Liver (tissue), 9 donors: ENCODE results near the gene E2F7. TPM values are rescaled to one million over a fixed set of nuclear protein-coding genes. Genes with fewer than 3 reads are reported as not detected.
"Not testable (repeated sequence)": the region's sequence is repeated elsewhere in the genome, so short reads cannot be mapped to it uniquely, and the experiment has no call there.

Experiments used
- DNase-seq: peaks from one replicate; pipeline ENCODE4 v3.0.0-alpha.2; 2017; ENCODE audit warnings: low spot score
- H3K27ac ChIP-seq, 2 donors: one replicate each; pipeline ENCODE4 v1.7.0; 2013; ENCODE audit warnings: inconsistent platforms in 2 of 2, low read length in 2 of 2, control low read depth in 1 of 2, low read depth in 1 of 2, mild to moderate bottlenecking in 1 of 2
- H3K27me3 ChIP-seq, 4 donors: one replicate each; pipeline versions ENCODE4 v1.6.1 to v1.7.0; 2013; ENCODE audit warnings: low read length in 3 of 4, inconsistent platforms in 1 of 4, mild to moderate bottlenecking in 1 of 4, moderate library complexity in 1 of 4; ENCODE audit not compliant: control insufficient read depth in 4 of 4, insufficient read depth in 4 of 4
- H3K36me3 ChIP-seq, 4 donors: one replicate each; pipeline versions ENCODE4 v1.6.1 to v1.7.0; 2013; ENCODE audit warnings: low read length in 3 of 4, mild to moderate bottlenecking in 3 of 4, low read depth in 1 of 4, moderate library complexity in 1 of 4; ENCODE audit not compliant: control insufficient read depth in 4 of 4, insufficient read depth in 3 of 4
- H3K4me1 ChIP-seq, 4 donors: one replicate each; pipeline versions ENCODE4 v1.6.1 to v1.7.0; 2013; ENCODE audit warnings: low read length in 3 of 4, mild to moderate bottlenecking in 3 of 4, moderate library complexity in 1 of 4; ENCODE audit not compliant: control insufficient read depth in 4 of 4, insufficient read depth in 4 of 4
- H3K4me3 ChIP-seq, 3 donors: one replicate each; pipeline versions ENCODE4 v1.6.1 to v1.7.0; 2013; ENCODE audit warnings: low read length in 3 of 3, control low read depth in 1 of 3, low read depth in 1 of 3, mild to moderate bottlenecking in 1 of 3
- H3K9ac ChIP-seq, 2 donors: one replicate each; pipeline ENCODE4 v1.7.0; 2013; ENCODE audit warnings: low read length in 2 of 2, mild to moderate bottlenecking in 2 of 2, moderate library complexity in 2 of 2, control low read depth in 1 of 2, low read depth in 1 of 2
- H3K9me3 ChIP-seq, 4 donors: one replicate each; pipeline versions ENCODE4 v1.6.1 to v1.7.0; 2013; ENCODE audit warnings: low read length in 3 of 4; ENCODE audit not compliant: control insufficient read depth in 4 of 4
- EGR1 ChIP-seq, 2 donors: IDR thresholded peaks; 2 replicates each; pipeline ENCODE4 v1.6.1; 2016 to 2018; ENCODE audit warnings: antibody characterized with exemption in 2 of 2, low read depth in 2 of 2
- FOXA2 ChIP-seq: IDR thresholded peaks from 2 replicates; pipeline ENCODE4 v1.6.1; 2016; ENCODE audit warnings: antibody characterized with exemption
- HNF4G ChIP-seq: IDR thresholded peaks from 2 replicates; pipeline ENCODE4 v1.6.1; 2016; ENCODE audit warnings: antibody characterized with exemption
- JUND ChIP-seq, 2 donors: IDR thresholded peaks; 2 replicates each; pipeline ENCODE4 v1.6.1; 2016; ENCODE audit warnings: antibody characterized with exemption in 2 of 2
- NR2F2 ChIP-seq: IDR thresholded peaks from 2 replicates; pipeline ENCODE4 v1.6.1; 2016; ENCODE audit warnings: antibody characterized with exemption
- RAD21 ChIP-seq, 2 donors: IDR thresholded peaks; 2 replicates each; pipeline ENCODE4 v1.6.1; 2016; ENCODE audit warnings: antibody characterized with exemption in 2 of 2, mild to moderate bottlenecking in 2 of 2
- RXRA ChIP-seq, 2 donors: IDR thresholded peaks; 2 replicates each; pipeline ENCODE4 v1.6.1; 2017 to 2018; ENCODE audit warnings: antibody characterized with exemption in 2 of 2, mild to moderate bottlenecking in 1 of 2
- TAF1 ChIP-seq: conservative IDR thresholded peaks from 2 replicates; pipeline ENCODE4 v1.6.1; 2016; ENCODE audit warnings: antibody characterized with exemption, mild to moderate bottlenecking
- YY1 ChIP-seq: IDR thresholded peaks from 2 replicates; pipeline ENCODE4 v1.6.1; 2016; ENCODE audit warnings: antibody characterized with exemption, mild to moderate bottlenecking
- WGBS: extraction: QIAGEN DNeasy Blood & Tissue Kit; methylation state at CpG from one replicate; pipeline ENCODE4 v1.1.7; 2013; 5-methylcytosine and 5-hydroxymethylcytosine counted together
- polyA plus RNA-seq, 2 donors: library from polyadenylated mRNA; stranded (reverse) in 1 of 2; unstranded in 1 of 2; fragments of 200-250 nt in 1 of 2; fragments of >200 nt in 1 of 2; fragmentation: Nextera tagmentation in 1 of 2; extraction: Ambion mirVana in 1 of 2; gene quantifications; one replicate each; pipeline versions ENCODE4 v1.2.1 to v1.2.3, GENCODE V29; 2013 to 2015
- total RNA-seq, 2 donors: library from RNA; depleted of rRNA; stranded (reverse); fragments of >200 nt; gene quantifications; one replicate each; pipeline ENCODE4 v1.2.3, GENCODE V29; 2014
- TF ChIP-seq, protein P1 (sequence below): IDR thresholded peaks from 2 replicates; pipeline ENCODE4 v1.6.1; 2016; ENCODE audit warnings: antibody characterized with exemption
- TF ChIP-seq, protein P2 (sequence below): IDR thresholded peaks from 2 replicates; pipeline ENCODE4 v1.6.1; 2016; ENCODE audit warnings: antibody characterized with exemption
- TF ChIP-seq, protein P3 (sequence below): IDR thresholded peaks from 2 replicates; pipeline ENCODE4 v1.6.1; 2016; ENCODE audit warnings: antibody characterized with exemption
- donor health status: healthy.
- donor health status: healthy.
- donor health status: healthy.
- donor health status: healthy.
- donor health status: healthy.

Gene E2F7
- total and polyA plus RNA-seq, 4 donors = 0.13 to 5.8 (median 0.17) TPM; not detected in 1

DNA sequence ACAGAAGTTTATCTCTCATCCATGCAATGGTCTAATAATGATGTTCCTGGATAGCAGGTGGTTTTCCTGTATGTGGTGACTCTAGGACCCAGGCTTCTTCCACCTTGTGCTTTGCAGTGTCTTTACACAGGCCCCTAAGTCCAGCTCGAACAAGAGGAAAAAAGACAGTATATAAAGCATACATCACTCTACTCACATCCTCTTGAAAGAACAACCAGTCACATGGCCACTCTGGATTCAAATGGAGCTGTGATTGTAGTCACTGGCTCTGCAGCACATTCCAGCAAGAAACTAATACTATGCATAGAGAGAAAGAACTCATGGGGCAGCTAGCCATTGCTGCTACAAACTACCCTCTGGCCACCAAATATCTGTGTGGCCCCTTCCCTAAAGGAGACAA, 11.5 kb upstream of the E2F7 start:
- no peak for DNase-seq
- peaks cover 0 to 3% (median under 1%) of the 10 kb centered on the region in 4 donors for H3K27me3 ChIP-seq
- no peaks in the 10 kb centered on the region for H3K36me3 ChIP-seq
- no peak overlapping the region for H3K27ac ChIP-seq
- WGBS = 40% methylated on average over 1 of the region's 1 CpG
- TF ChIP-seq EGR1 (IDR thresholded peaks at IDR 0.05; ENCODE audit: low read depth in 2 of 2) (no peak), FOXA2 (no peak), TAF1 (no peak), YY1 (no peak), HNF4G (no peak)
- TF ChIP-seq, protein P1, sequence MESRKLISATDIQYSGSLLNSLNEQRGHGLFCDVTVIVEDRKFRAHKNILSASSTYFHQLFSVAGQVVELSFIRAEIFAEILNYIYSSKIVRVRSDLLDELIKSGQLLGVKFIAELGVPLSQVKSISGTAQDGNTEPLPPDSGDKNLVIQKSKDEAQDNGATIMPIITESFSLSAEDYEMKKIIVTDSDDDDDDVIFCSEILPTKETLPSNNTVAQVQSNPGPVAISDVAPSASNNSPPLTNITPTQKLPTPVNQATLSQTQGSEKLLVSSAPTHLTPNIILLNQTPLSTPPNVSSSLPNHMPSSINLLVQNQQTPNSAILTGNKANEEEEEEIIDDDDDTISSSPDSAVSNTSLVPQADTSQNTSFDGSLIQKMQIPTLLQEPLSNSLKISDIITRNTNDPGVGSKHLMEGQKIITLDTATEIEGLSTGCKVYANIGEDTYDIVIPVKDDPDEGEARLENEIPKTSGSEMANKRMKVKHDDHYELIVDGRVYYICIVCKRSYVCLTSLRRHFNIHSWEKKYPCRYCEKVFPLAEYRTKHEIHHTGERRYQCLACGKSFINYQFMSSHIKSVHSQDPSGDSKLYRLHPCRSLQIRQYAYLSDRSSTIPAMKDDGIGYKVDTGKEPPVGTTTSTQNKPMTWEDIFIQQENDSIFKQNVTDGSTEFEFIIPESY = no peak
- TF ChIP-seq, protein P2, sequence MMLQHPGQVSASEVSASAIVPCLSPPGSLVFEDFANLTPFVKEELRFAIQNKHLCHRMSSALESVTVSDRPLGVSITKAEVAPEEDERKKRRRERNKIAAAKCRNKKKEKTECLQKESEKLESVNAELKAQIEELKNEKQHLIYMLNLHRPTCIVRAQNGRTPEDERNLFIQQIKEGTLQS = no peak
- peaks cover 0 to 3% (median 0%) of the 10 kb centered on the region in 4 donors for H3K9me3 ChIP-seq
- H3K4me1 ChIP-seq = no peaks in the 10 kb centered on the region
- H3K9ac ChIP-seq = no peak overlapping the region
- no peak overlapping the region for H3K4me3 ChIP-seq

DNA sequence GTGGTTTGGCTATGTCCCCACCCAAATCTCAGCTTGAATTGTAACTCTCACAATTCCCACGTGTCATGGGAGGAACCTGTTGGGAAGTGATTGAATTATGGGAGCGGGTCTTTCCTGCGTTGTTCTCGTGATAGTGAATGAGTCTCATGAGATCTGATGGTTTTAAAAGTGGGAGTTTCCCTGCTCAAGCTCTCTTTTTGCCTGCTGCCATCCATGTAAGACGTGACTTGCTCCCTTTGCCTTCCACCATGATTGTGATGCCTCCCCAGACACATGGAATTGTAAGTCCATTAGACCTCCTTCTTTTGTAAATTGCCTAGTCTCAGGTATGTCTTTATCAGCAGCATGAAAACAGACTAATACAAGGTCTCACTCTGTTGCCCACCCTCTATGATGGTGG, 8.5 kb upstream of the E2F7 start:
- not testable (repeated sequence) for DNase-seq, H3K27me3 ChIP-seq, H3K27ac ChIP-seq, H3K36me3 ChIP-seq, H3K4me3 ChIP-seq, H3K4me1 ChIP-seq, H3K9me3 ChIP-seq, H3K9ac ChIP-seq
- WGBS = 84% methylated on average over 5 of the region's 5 CpGs

DNA sequence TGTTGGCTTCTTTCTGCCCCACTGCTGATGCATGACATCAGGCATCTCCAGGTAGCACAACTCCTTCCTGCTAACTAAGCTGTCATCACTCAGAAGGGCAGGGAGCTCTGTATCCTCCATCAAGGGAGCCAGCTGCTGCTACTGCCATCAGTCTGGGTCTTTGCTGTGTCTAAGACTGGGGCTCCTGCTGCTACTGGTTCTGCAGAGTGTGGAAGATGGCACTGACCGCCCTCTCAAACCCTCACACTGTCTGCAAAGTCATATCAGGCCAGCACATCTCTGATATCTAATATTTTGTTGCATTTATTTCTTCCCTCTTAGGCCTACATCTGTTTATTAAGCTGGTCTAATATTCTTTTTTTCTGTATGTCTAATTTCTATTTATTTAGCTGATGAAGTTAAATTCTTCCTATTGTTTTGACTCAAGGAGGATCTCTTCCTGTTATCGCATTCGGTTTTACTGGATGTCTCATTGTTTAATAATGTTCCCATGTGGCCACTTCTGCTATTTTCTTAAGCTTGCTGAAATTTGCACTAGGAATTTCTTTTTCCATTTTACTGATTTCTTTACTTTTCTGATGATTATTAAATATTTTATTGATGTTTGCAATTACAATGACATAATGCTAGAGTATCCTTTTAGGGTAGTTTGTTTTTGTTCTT, 7.6 kb upstream of the E2F7 start:
- 91% methylated on average over 3 of the region's 3 CpGs for WGBS
- TF ChIP-seq NR2F2 (no peak), RAD21 (IDR thresholded peaks at IDR 0.05) (no peak), YY1 (no peak), JUND (IDR thresholded peaks at IDR 0.05) (no peak), RXRA (IDR thresholded peaks at IDR 0.05) (no peak), TAF1 (no peak)
- TF ChIP-seq, protein P1 = no peak
- TF ChIP-seq, protein P3, sequence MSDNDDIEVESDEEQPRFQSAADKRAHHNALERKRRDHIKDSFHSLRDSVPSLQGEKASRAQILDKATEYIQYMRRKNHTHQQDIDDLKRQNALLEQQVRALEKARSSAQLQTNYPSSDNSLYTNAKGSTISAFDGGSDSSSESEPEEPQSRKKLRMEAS = no peak
- Histone ChIP-seq H3K9ac (no peak overlapping the region), H3K4me3 (no peak overlapping the region), H3K27me3 (no peaks in the 10 kb centered on the region), H3K27ac (no peak overlapping the region), H3K9me3 (no peaks in the 10 kb centered on the region), H3K4me1 (no peaks in the 10 kb centered on the region), H3K36me3 (no peaks in the 10 kb centered on the region)
- DNase-seq = no peak
